Stimulated activated CD8-positive, alpha-beta memory T cell treated with anti-CD3 and anti-CD28 coated beads, Interleukin-7, amount 100 ng/mL, for 24 hours (primary cell): ENCODE results near the gene PIK3R1.
"Not testable (repeated sequence)": the region's sequence is repeated elsewhere in the genome, so short reads cannot be mapped to it uniquely, and the experiment has no call there.

Experiments
- DNase-seq: peaks from one replicate; pipeline ENCODE4 v3.0.0-alpha.2; 2020; ENCODE audit warnings: low read depth

PIK3R1 gene

DNA sequence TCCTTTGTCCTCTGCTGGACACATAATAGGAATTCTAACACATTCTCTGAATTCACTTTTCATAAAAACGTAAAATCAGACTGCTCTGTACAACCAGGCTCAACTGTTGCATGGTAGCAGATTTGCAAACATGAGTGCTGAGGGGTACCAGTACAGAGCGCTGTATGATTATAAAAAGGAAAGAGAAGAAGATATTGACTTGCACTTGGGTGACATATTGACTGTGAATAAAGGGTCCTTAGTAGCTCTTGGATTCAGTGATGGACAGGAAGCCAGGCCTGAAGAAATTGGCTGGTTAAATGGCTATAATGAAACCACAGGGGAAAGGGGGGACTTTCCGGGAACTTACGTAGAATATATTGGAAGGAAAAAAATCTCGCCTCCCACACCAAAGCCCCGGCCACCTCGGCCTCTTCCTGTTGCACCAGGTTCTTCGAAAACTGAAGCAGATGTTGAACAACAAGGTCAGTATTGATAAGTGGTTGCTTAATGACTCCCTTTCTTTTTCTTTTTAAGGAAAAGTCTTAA lies 11.1 kb downstream of the PIK3R1 start:
- no peak for DNase-seq

DNA sequence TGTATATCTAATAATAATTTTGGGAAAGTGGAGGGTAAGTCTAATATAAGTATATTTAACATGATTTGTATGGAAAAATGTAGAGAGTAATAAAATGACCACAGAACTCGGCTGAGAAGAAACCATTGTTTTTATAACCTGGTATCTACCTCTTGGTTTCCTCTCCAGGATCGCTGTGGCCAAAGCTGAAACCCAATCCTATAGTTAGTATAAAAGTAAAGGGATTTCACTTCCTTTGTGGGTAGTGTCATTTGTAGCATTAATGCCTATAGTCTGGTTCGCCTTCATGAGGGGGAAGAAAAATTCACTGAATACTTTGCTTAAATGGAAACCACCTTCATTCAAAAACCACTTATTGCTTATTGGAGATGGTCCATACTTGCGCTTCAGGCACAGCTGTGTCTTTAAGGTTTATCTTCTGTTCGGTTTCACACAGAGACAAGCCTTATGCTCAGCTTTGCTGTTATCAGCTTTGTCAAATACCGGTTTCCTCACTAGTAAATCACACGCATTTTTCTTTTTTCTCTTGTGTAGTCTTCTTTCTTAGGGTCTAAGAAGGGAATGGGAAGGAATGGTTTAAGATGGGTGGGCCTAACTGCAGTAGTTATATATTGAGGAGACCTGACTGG lies 12.1 kb downstream of the PIK3R1 start:
- no peak for DNase-seq

DNA sequence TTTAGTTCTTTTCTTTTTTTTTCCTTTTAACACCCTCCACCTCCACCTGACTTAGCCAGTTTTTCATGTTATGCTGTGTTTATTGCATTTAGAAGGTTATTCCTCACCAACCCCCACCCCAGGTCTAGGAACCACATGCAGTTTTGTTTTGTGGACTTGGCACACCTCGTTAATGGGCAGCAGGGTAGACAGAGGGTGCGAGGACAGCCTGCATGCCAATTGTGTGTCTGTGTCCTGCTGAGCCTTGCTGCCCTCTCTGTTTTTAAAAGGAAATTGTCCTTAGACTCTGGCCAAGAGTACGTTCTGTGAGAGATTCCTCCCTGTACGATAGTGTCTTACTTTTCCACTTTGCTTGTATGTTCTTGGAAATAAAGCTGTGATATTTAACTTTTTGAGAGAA lies 13.9 kb downstream of the PIK3R1 start:
- DNase-seq: no peak

GRCh38 chr5:68230285-68230684 lies 14.7 kb downstream of the PIK3R1 start:
- no peak for DNase-seq

- no peak for DNase-seq
Measured at GRCh38 chr5:68231414-68232076, 16.0 kb downstream of the PIK3R1 start.

GRCh38 chr5:68232277-68232676 lies 16.7 kb downstream of the PIK3R1 start:
- no peak for DNase-seq

DNA sequence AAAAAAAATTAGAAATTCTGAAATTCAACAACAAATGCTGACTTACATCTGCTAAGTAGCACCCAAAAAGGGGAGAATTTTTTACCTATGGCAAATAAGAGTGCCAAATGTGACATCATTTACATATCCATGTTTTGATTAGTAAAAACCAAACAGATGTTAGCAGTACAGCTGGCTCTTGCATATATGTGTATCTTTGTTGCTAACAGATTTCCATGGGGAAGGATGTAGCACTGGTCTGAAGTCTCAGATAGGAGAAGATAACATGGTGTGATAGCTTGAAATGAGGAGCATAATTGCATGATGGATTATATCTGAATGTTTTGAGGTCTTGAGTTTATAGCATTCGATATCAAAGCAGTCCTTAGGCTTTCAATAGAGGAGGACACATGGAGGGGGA lies 17.5 kb downstream of the PIK3R1 start:
- DNase-seq: no peak

DNA sequence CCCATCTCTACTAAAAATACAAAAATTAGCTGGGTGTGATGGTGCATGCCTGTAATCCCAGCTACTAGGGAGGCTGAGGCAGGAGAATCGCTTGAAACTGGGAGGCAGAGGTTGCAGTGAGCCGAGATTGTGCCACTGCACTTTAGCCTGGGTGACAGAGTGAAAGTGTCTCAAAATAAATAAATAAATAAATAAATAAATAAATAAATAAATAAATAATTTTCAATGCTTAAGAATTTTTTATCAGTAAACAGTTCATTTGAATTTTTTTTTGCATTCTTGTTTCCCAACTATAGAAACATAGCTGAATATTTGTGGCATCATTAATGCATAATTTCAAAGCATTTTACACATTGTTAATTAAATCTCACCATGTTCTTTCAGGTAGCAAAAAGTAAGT lies 19.7 kb downstream of the PIK3R1 start:
- DNase-seq: not testable (repeated sequence)

GRCh38 chr5:68237715-68238114 lies 22.2 kb downstream of the PIK3R1 start:
- DNase-seq: no peak

DNA sequence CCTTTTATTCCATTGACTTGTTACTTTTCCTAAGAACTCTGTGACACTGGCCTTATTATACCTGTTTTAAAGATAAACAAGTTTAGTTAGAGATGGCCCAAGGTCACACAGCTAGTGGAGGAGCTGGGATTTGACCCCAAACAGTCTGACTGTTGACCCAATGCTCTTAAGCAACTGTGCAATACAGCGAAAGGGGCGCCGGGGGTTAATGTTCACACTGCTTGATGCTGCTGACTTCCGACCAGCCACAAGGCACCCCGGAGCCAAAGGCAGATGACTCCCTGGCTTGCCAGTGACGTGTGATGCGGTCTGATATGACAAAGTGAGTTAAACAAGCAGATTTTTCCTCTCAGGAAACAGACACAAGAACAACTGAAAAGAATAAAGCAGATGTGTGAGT lies 23.9 kb downstream of the PIK3R1 start:
- peak; percentile 35 for DNase-seq

DNA sequence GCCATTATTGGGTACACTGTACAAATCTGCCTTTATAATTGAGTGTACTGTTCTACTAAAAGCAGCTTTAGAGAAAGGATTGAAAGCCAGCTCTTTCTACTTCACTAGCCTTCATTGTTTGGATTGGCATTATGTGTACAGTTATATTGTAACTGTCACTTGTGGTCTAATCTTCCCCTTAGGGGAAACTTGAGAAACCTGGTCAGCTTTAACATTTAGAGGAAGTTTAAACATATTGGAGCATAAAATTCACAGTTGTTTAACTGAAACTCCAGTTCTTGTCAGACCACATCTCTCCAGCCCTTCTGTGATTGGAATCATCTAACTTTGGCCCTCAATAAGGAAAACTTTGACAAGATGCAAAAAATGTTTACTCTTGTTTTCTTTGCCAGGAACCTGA lies 24.6 kb downstream of the PIK3R1 start:
- no peak for DNase-seq

- DNase-seq: no peak
Measured at GRCh38 chr5:68240771-68241170, 25.2 kb downstream of the PIK3R1 start.

DNA sequence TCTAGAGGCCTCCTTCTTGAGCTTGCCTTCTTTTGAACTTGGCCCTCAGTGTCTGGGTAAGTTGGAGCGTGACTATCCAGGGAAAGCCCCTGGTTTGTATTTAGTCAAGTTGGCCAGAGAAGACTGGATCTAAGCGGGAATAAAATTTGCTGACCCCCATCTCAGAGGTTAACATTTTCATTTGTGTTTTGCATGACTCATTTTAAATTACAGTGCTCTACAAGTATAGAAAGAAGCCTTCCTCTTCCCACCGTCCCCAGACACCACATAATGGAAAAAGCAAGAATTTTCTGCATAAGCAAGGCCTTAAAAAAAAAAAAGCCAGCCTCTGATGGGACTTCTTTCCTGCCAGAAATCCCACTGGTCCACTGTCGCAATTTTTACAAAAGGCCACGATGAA lies 27.2 kb downstream of the PIK3R1 start:
- no peak for DNase-seq

- no peak for DNase-seq
Measured at GRCh38 chr5:68243251-68243650, 27.7 kb downstream of the PIK3R1 start.

DNA sequence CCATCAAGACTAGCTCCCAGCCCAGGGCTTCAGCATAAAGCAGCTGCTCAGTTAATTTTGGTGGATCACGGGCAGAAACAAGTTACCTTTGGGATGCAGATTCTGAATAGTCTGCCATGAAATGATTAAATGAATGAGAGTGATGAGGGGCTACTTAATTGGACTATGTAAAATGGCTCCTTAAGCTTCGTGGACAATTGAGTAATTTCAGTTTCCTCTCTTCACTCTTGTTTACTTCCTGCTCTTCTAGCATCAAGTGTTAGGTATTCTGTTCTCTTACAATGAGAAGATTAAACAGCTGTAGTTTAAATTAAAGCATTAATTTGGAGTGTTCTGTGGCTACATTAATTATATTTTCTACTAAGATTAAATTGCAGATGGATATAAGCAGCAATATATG lies 28.1 kb downstream of the PIK3R1 start:
- DNase-seq: no peak

GRCh38 chr5:68245319-68245718 lies 29.8 kb downstream of the PIK3R1 start:
- no peak for DNase-seq

GRCh38 chr5:68246802-68247201 lies 31.2 kb downstream of the PIK3R1 start:
- no peak for DNase-seq

- no peak for DNase-seq
Measured at GRCh38 chr5:68247627-68248026, 32.1 kb downstream of the PIK3R1 start.

DNA sequence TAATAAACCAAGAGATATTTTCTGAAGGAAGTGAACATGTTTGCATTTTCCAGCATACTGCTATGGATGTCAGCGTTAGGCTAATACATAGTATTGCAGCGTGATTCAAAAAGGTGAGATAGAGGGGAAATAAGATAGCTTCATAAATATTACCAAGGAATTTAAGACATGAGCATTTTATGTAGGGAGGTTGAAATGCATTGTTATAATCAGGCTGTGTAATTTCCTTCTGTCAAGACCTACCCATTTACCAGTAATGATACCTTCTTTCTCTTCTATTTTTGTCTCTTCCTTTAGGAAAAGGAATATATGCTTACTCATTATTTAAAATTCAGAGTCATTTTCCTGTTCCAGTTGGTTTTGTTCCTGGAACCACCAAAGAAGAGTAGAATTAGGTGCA lies 33.3 kb downstream of the PIK3R1 start:
- DNase-seq: no peak

DNA sequence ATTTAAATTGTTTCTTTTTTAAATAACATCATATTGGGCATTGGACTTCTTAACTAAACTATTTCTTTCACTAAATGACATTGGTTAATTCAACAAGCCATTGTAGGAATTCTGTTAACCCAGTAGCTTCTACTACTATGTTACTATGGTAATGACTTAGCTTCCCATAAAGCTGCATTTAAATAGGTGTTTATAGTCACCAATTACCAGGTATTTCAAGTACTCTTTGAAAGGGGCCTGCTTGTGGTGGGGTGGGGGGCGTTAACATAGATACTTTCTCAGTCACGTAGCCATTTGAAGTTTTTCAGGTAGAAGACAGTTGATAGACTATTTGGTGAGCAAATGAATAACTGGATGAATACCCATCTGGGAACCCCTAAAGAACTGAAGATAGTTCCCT lies 34.0 kb downstream of the PIK3R1 start:
- no peak for DNase-seq

- no peak for DNase-seq
Measured at GRCh38 chr5:68250661-68251298, 35.2 kb downstream of the PIK3R1 start.

GRCh38 chr5:68251386-68251785 lies 35.8 kb downstream of the PIK3R1 start:
- peak; percentile 52 for DNase-seq

- no peak for DNase-seq
Measured at GRCh38 chr5:68251804-68252522, 36.4 kb downstream of the PIK3R1 start.
